ENCODE results near the gene GRIPAP1.

- TF ChIP-seq, protein P1, sequence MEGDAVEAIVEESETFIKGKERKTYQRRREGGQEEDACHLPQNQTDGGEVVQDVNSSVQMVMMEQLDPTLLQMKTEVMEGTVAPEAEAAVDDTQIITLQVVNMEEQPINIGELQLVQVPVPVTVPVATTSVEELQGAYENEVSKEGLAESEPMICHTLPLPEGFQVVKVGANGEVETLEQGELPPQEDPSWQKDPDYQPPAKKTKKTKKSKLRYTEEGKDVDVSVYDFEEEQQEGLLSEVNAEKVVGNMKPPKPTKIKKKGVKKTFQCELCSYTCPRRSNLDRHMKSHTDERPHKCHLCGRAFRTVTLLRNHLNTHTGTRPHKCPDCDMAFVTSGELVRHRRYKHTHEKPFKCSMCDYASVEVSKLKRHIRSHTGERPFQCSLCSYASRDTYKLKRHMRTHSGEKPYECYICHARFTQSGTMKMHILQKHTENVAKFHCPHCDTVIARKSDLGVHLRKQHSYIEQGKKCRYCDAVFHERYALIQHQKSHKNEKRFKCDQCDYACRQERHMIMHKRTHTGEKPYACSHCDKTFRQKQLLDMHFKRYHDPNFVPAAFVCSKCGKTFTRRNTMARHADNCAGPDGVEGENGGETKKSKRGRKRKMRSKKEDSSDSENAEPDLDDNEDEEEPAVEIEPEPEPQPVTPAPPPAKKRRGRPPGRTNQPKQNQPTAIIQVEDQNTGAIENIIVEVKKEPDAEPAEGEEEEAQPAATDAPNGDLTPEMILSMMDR (IDR thresholded peaks at IDR 0.05): no peak
- TF ChIP-seq EP300 (IDR thresholded peaks at IDR 0.05): no peak
- TF ChIP-seq POLR2A (IDR thresholded peaks at IDR 0.05): no peak
Measured at GRCh38 chrX:48923771-48924170, 78.3 kb downstream of the GRIPAP1 start.
